ENCODE measurements around the gene CLMN. TPM values are rescaled to one million over a fixed set of nuclear protein-coding genes. Genes with fewer than 3 reads are reported as not detected.

CLMN gene
- total and polyA plus RNA-seq, 2 experiments from 2014 or later, result 3.2 to 5.7 TPM

- TF ChIP-seq ZNF462 (CRISPR knock-in tag; IDR thresholded peaks at IDR 0.05), result no peak
- no peak for TF ChIP-seq ZNF331 (CRISPR knock-in tag; IDR thresholded peaks at IDR 0.05; ENCODE audit: low read depth)
- no peak for TF ChIP-seq NANOG (IDR thresholded peaks at IDR 0.05; ENCODE audit: borderline replicate concordance)
- no peak for TF ChIP-seq CREB1 (CRISPR knock-in tag; IDR thresholded peaks at IDR 0.05; ENCODE audit: low read depth)
- no peak for TF ChIP-seq EZH2 (IDR thresholded peaks at IDR 0.05; ENCODE audit: low read depth, unreplicated experiment)
- no peak for TF ChIP-seq ZNF114 (CRISPR knock-in tag; IDR thresholded peaks at IDR 0.05)
- TF ChIP-seq JUNB (IDR thresholded peaks at IDR 0.05; ENCODE audit: unreplicated experiment), result no peak
- no peak for TF ChIP-seq STAT1 (IDR thresholded peaks at IDR 0.05; ENCODE audit: unreplicated experiment)
- no peak for TF ChIP-seq REST (IDR thresholded peaks at IDR 0.05; ENCODE audit: unreplicated experiment)
Measured at GRCh38 chr14:95134304-95134933, 185.3 kb downstream of the CLMN start (continued).
